ENCODE results near the gene PUM2. TPM values are rescaled to one million over a fixed set of nuclear protein-coding genes. Genes with fewer than 3 reads are reported as not detected.
A peak's percentile ranks its signal among the peaks of the same experiment; 100 is the strongest.

The PUM2 gene
- total RNA-seq, 1 experiment from 2014 or later, result 112 TPM

GRCh38 chr2:20300656-20301055, 50.0 kb downstream of the PUM2 start:
- peaks cover 17% of the 10 kb centered on the region for H3K4me1 ChIP-seq (ENCODE audit: insufficient read depth, low read length, poor library complexity, severe bottlenecking)
- no peak for DNase-seq (ENCODE audit: low spot score)
- BruUV-seq (replicated peaks), result no TSS peak
- POLR2A ChIA-PET (ENCODE audit: low non-redundant PET), result no interaction called here
- no peaks in the 10 kb centered on the region for H3K27me3 ChIP-seq (replicated peaks; ENCODE audit: insufficient read depth, low read depth, low read length, poor library complexity)
- H3K36me3 ChIP-seq (ENCODE audit: insufficient read depth, low read length, poor library complexity, severe bottlenecking), result peaks cover 44% of the 10 kb centered on the region
- H3K27ac ChIP-seq (ENCODE audit: low read depth, low read length, poor library complexity, severe bottlenecking), result no peak overlapping the region
- no peak overlapping the region for H3K4me3 ChIP-seq (ENCODE audit: low read depth, low read length, poor library complexity, severe bottlenecking)
- CTCF ChIA-PET, result interaction anchor here (0.9 kb wide), 1 partner anchor 10 kb away, joined by 8 read pairs; no protein-coding TSS in a partner anchor
- intact Hi-C loops (cut with micrococcal nuclease; ENCODE audit: unreplicated experiment), result no loop called here
- H3K9me3 ChIP-seq (ENCODE audit: low read depth, low read length, poor library complexity, severe bottlenecking), result no peaks in the 10 kb centered on the region
- no peak for TF ChIP-seq CTCF (conservative IDR thresholded peaks at IDR 0.05; ENCODE audit: low read depth, low read length)
- no peak for TF ChIP-seq EZH2 (IDR thresholded peaks at IDR 0.05; ENCODE audit: borderline replicate concordance, low read depth, low read length, poor library complexity, severe bottlenecking)

GRCh38 chr2:20299113-20299512, 51.5 kb downstream of the PUM2 start:
- peaks cover 46% of the 10 kb centered on the region for H3K36me3 ChIP-seq (ENCODE audit: insufficient read depth, low read length, poor library complexity, severe bottlenecking)
- TF ChIP-seq EZH2 (IDR thresholded peaks at IDR 0.05; ENCODE audit: borderline replicate concordance, low read depth, low read length, poor library complexity, severe bottlenecking) (no peak), CTCF (conservative IDR thresholded peaks at IDR 0.05; ENCODE audit: low read depth, low read length) (no peak)
- no peaks in the 10 kb centered on the region for H3K27me3 ChIP-seq (replicated peaks; ENCODE audit: insufficient read depth, low read depth, low read length, poor library complexity)
- no peak overlapping the region for H3K4me3 ChIP-seq (ENCODE audit: low read depth, low read length, poor library complexity, severe bottlenecking)
- H3K27ac ChIP-seq (ENCODE audit: low read depth, low read length, poor library complexity, severe bottlenecking), result peak overlapping the region; percentile 7
- intact Hi-C loops (cut with micrococcal nuclease; ENCODE audit: unreplicated experiment), result no loop called here
- H3K9me3 ChIP-seq (ENCODE audit: low read depth, low read length, poor library complexity, severe bottlenecking), result no peaks in the 10 kb centered on the region
- BruUV-seq (replicated peaks), result no TSS peak
- ChIA-PET CTCF (no interaction called here), POLR2A (ENCODE audit: low non-redundant PET) (no interaction called here)
- DNase-seq (ENCODE audit: low spot score), result no peak
- peaks cover 4% of the 10 kb centered on the region for H3K4me1 ChIP-seq (ENCODE audit: insufficient read depth, low read length, poor library complexity, severe bottlenecking)

- BruUV-seq (replicated peaks), result no TSS peak
- POLR2A ChIA-PET (ENCODE audit: low non-redundant PET), result interaction anchor here (0.6 kb wide), 1 partner anchor 10 kb away, joined by 3 read pairs; no protein-coding TSS in a partner anchor
- H3K27ac ChIP-seq (ENCODE audit: low read depth, low read length, poor library complexity, severe bottlenecking), result no peak overlapping the region
- H3K36me3 ChIP-seq (ENCODE audit: insufficient read depth, low read length, poor library complexity, severe bottlenecking), result peaks cover 65% of the 10 kb centered on the region
- no peaks in the 10 kb centered on the region for H3K4me1 ChIP-seq (ENCODE audit: insufficient read depth, low read length, poor library complexity, severe bottlenecking)
- no peaks in the 10 kb centered on the region for H3K9me3 ChIP-seq (ENCODE audit: low read depth, low read length, poor library complexity, severe bottlenecking)
- CTCF ChIA-PET, result no interaction called here
- intact Hi-C loops (cut with micrococcal nuclease; ENCODE audit: unreplicated experiment), result loop anchor here (5.0 kb wide), 1 partner anchor 337 kb away; no protein-coding TSS in a partner anchor
- DNase-seq (ENCODE audit: low spot score), result no peak
- no peaks in the 10 kb centered on the region for H3K27me3 ChIP-seq (replicated peaks; ENCODE audit: insufficient read depth, low read depth, low read length, poor library complexity)
- no peak for TF ChIP-seq CTCF (conservative IDR thresholded peaks at IDR 0.05; ENCODE audit: low read depth, low read length)
- no peak for TF ChIP-seq EZH2 (IDR thresholded peaks at IDR 0.05; ENCODE audit: borderline replicate concordance, low read depth, low read length, poor library complexity, severe bottlenecking)
- H3K4me3 ChIP-seq (ENCODE audit: low read depth, low read length, poor library complexity, severe bottlenecking), result no peak overlapping the region
Measured at GRCh38 chr2:20294231-20294630, 56.4 kb downstream of the PUM2 start.

Data from A673 (cell line).